HepG2 (cell line): ENCODE measurements around the gene DBNDD2. TPM values are rescaled to one million over a fixed set of nuclear protein-coding genes. Genes with fewer than 3 reads are reported as not detected.

Experiments used
- CREB1 ChIP-seq, 2 experiments: fragments of 450-650 bp in 1 of 2; IDR thresholded peaks; 2 replicates each; pipeline ENCODE4 v1.6.1; 2016 to 2017; ENCODE audit warnings: control low read depth in 1 of 2, mild to moderate bottlenecking in 1 of 2, missing compliant biosample characterization in 1 of 2, missing genetic modification characterization in 1 of 2
- FOXC1 ChIP-seq: sonication (generic); formaldehyde crosslinking; IDR thresholded peaks from 2 replicates; pipeline ENCODE4 v1.8.0; 2022; ENCODE audit warnings: mild to moderate bottlenecking, missing genetic modification reagents, borderline replicate concordance
- ONECUT2 ChIP-seq: sonication (generic); formaldehyde crosslinking; IDR thresholded peaks from 2 replicates; pipeline ENCODE4 v1.4.0; 2020; ENCODE audit warnings: missing genetic modification reagents
- SNAI1 ChIP-seq: sonication (generic); formaldehyde crosslinking; IDR thresholded peaks from 2 replicates; pipeline ENCODE4 v1.5.0; 2020; ENCODE audit warnings: mild to moderate bottlenecking, missing genetic modification reagents, borderline replicate concordance
- TGIF2 ChIP-seq: IDR thresholded peaks from 2 replicates; pipeline ENCODE4 v1.6.1; 2016; ENCODE audit warnings: control low read depth, missing compliant biosample characterization
- THYN1 ChIP-seq: sonication (generic); formaldehyde crosslinking; IDR thresholded peaks from 2 replicates; pipeline ENCODE4 v1.8.1; 2023; ENCODE audit warnings: low read depth, mild to moderate bottlenecking, moderate library complexity, missing genetic modification reagents, borderline replicate concordance
- ZBTB38 ChIP-seq: sonication (generic); formaldehyde crosslinking; IDR thresholded peaks from 2 replicates; pipeline ENCODE4 v1.5.1; 2020; ENCODE audit warnings: mild to moderate bottlenecking, missing genetic modification reagents
- ZBTB7B ChIP-seq: sonication (generic); formaldehyde crosslinking; IDR thresholded peaks from 2 replicates; pipeline ENCODE4 v1.4.0; 2020; ENCODE audit warnings: missing genetic modification reagents
- ZNF891 ChIP-seq: sonication (generic); formaldehyde crosslinking; IDR thresholded peaks from 2 replicates; pipeline ENCODE4 v1.5.0; 2020; ENCODE audit warnings: mild to moderate bottlenecking, missing genetic modification reagents
- ZSCAN31 ChIP-seq: sonication (generic); formaldehyde crosslinking; IDR thresholded peaks from 2 replicates; pipeline ENCODE4 v1.5.0; 2020; ENCODE audit warnings: low read depth, mild to moderate bottlenecking, missing genetic modification reagents
- polyA plus RNA-seq, 8 experiments: library from polyadenylated mRNA; depleted of rRNA in 3 of 8; stranded (reverse) in 7 of 8; unstranded in 1 of 8; fragments of >200 nt; fragmentation: Illumina TruSeq in 4 of 8; extraction: Trizol in 4 of 8; gene quantifications; 2 replicates each; pipeline versions ENCODE4 v1.2.1 to v1.2.3, GENCODE V29; 2011 to 2016; ENCODE audit warnings: low read depth in 4 of 8, missing spikeins in 1 of 8, mixed read lengths in 1 of 8; ENCODE audit not compliant: insufficient read depth in 1 of 8
- total RNA-seq, 5 experiments: library from RNA; depleted of rRNA; stranded (reverse); fragments of >200 nt; fragmentation: Illumina TruSeq; extraction: Trizol; gene quantifications; 2 replicates each; pipeline ENCODE4 v1.2.3, GENCODE V29; 2016; ENCODE audit warnings: low read depth in 1 of 5
- TF ChIP-seq, protein P1 (sequence below): sonication (generic); formaldehyde crosslinking; IDR thresholded peaks from 2 replicates; pipeline ENCODE4 v1.4.0; 2020; ENCODE audit warnings: missing genetic modification reagents
- TF ChIP-seq, protein P2 (sequence below): sonication (generic); formaldehyde crosslinking; IDR thresholded peaks from 2 replicates; pipeline ENCODE4 v1.4.0; 2020; ENCODE audit warnings: mild to moderate bottlenecking, missing genetic modification reagents
- TF ChIP-seq, protein P3 (sequence below): sonication (generic); formaldehyde crosslinking; IDR thresholded peaks from 2 replicates; pipeline ENCODE4 v1.5.1; 2020; ENCODE audit warnings: mild to moderate bottlenecking, missing genetic modification reagents, borderline replicate concordance

Gene DBNDD2
- total and polyA plus RNA-seq, 2 of the 13 experiments (the other 11 are each of a cell fraction or from before 2014, with no cell fraction given): 16.7 to 47.6 TPM

DNA sequence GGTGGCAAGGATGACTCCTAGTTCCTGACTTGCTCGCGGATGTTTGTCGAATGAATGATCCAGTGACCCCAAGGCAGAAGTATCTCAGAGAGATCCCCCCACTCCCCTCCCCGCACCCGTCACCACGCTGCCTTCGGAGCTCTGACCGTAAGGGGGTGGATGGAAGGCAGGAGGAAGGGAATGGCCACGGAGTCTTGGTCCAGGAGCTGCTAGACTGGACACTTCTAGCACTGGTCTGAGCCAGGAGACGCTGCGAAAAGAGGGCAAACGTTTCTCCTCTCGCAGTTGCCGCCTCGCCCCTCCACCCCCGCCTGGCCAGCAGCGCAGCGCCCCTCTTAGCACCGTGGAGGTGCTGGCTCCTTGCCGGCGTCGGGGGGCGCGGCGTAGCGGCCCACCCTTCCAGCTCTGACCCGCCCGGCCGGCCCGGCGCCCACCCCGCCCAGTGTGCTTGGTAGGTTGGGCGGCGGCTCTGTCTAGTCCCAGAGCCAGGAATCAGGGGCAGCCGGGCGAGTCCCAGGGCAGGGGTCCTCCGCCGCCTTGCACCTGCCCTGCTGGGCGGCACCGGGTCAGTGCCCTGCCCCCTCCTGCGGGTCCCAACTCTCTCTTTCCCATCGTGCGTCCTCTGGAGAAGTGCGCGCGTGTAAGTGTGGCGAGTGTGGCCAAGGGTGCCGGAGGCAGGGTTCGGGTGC, 2.4 kb upstream of the DBNDD2 start (continued):
- TF ChIP-seq, protein P1, sequence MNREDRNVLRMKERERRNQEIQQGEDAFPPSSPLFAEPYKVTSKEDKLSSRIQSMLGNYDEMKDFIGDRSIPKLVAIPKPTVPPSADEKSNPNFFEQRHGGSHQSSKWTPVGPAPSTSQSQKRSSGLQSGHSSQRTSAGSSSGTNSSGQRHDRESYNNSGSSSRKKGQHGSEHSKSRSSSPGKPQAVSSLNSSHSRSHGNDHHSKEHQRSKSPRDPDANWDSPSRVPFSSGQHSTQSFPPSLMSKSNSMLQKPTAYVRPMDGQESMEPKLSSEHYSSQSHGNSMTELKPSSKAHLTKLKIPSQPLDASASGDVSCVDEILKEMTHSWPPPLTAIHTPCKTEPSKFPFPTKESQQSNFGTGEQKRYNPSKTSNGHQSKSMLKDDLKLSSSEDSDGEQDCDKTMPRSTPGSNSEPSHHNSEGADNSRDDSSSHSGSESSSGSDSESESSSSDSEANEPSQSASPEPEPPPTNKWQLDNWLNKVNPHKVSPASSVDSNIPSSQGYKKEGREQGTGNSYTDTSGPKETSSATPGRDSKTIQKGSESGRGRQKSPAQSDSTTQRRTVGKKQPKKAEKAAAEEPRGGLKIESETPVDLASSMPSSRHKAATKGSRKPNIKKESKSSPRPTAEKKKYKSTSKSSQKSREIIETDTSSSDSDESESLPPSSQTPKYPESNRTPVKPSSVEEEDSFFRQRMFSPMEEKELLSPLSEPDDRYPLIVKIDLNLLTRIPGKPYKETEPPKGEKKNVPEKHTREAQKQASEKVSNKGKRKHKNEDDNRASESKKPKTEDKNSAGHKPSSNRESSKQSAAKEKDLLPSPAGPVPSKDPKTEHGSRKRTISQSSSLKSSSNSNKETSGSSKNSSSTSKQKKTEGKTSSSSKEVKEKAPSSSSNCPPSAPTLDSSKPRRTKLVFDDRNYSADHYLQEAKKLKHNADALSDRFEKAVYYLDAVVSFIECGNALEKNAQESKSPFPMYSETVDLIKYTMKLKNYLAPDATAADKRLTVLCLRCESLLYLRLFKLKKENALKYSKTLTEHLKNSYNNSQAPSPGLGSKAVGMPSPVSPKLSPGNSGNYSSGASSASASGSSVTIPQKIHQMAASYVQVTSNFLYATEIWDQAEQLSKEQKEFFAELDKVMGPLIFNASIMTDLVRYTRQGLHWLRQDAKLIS (CRISPR knock-in tag): no peak
- TF ChIP-seq, protein P2, sequence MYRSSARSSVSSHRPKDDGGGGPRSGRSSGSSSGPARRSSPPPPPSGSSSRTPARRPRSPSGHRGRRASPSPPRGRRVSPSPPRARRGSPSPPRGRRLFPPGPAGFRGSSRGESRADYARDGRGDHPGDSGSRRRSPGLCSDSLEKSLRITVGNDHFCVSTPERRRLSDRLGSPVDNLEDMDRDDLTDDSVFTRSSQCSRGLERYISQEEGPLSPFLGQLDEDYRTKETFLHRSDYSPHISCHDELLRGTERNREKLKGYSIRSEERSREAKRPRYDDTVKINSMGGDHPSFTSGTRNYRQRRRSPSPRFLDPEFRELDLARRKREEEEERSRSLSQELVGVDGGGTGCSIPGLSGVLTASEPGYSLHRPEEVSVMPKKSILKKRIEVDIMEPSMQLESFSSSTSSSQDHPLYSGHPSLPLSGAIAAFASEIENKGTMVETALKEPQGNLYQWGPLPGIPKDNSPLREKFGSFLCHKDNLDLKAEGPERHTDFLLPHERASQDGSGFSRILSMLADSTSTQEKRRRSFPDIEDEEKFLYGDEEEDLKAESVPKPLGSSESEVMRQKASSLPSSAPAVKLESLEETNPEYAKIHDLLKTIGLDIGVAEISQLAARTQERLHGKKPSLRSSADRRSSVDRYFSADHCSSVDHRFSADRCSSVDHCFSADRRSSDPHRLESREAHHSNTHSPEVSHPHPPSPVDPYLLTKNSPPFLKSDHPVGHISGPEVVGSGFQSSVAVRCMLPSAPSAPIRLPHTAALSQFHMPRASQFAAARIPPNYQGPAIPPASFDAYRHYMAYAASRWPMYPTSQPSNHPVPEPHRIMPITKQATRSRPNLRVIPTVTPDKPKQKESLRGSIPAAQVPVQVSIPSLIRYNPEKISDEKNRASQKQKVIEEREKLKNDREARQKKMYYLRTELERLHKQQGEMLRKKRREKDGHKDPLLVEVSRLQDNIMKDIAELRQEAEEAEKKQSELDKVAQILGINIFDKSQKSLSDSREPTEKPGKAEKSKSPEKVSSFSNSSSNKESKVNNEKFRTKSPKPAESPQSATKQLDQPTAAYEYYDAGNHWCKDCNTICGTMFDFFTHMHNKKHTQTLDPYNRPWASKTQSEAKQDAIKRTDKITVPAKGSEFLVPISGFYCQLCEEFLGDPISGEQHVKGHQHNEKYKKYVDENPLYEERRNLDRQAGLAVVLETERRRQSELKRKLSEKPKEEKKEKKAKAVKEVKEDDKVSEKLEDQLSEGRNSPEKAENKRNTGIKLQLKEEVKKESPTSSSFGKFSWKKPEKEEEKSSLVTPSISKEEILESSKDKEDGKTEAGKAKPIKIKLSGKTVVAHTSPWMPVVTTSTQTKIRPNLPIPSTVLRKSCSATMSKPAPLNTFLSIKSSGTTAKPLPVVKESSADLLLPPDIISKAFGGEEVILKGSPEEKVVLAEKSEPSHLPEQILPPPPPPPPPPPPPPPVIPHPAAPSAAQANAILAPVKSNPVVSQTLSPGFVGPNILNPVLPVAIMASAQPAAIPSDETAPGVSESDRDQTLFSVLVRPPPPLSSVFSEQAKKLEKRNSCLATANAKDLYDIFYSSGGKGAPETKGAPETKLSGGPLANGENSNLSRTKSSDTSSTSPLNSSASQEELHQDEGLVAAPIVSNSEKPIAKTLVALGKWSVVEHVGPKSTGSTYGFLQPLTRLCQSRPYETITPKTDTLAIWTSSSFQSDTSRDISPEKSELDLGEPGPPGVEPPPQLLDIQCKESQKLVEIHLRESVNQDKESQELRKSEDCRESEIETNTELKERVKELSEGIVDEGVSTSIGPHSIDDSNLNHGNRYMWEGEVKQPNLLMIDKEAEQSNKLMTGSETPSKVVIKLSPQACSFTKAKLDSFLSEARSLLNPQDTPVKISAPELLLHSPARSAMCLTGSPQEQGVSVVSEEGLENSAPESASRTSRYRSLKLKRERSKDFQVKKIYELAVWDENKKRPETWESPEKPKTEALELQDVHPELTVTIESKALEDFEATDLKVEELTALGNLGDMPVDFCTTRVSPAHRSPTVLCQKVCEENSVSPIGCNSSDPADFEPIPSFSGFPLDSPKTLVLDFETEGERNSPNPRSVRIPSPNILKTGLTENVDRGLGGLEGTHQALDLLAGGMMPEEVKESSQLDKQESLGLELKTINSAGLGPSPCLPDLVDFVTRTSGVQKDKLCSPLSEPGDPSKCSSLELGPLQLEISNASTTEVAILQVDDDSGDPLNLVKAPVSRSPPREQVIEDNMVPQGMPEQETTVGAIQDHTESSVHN (CRISPR knock-in tag): no peak; the same call in 1 of the 2 replicates
- TF ChIP-seq SNAI1 (CRISPR knock-in tag): 0 out of 2 replicates have a peak, but pooled peaks have one; percentile 56
- no peak for TF ChIP-seq CREB1 (IDR thresholded peaks at IDR 0.05)
- no peak for TF ChIP-seq CREB1 (CRISPR knock-in tag; IDR thresholded peaks at IDR 0.05)
- no peak for TF ChIP-seq FOXC1 (CRISPR knock-in tag)
- TF ChIP-seq ONECUT2 (CRISPR knock-in tag): no peak
- no peak for TF ChIP-seq ZNF891 (CRISPR knock-in tag)
- TF ChIP-seq THYN1: no peak
- TF ChIP-seq ZSCAN31 (CRISPR knock-in tag): no peak; the same call in 1 of the 2 replicates
- TF ChIP-seq ZBTB7B (CRISPR knock-in tag): peak; percentile 78; the same call in 1 of the 2 replicates
- no peak for TF ChIP-seq TGIF2 (CRISPR knock-in tag)
- 0 out of 2 replicates have a peak, but pooled peaks have one; percentile 21 for TF ChIP-seq ZBTB38 (CRISPR knock-in tag)
- TF ChIP-seq, protein P3, sequence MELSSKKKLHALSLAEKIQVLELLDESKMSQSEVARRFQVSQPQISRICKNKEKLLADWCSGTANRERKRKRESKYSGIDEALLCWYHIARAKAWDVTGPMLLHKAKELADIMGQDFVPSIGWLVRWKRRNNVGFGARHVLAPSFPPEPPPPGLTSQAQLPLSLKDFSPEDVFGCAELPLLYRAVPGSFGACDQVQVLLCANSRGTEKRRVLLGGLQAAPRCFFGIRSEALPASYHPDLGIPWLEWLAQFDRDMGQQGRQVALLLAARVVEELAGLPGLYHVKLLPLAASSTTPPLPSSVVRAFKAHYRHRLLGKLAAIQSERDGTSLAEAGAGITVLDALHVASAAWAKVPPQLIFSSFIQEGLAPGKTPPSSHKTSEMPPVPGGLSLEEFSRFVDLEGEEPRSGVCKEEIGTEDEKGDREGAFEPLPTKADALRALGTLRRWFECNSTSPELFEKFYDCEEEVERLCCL: no peak
